Measurements from ENCODE around the gene ETS2. TPM values are rescaled to one million over a fixed set of nuclear protein-coding genes. Genes with fewer than 3 reads are reported as not detected.

ETS2 gene
- total and polyA plus RNA-seq, 7 donors: 37.0 to 494 (median 94.5) TPM

- peaks cover 5 to 61% of the 10 kb centered on the region in 2 donors for H3K36me3 ChIP-seq (ENCODE audit: insufficient read depth in 1 of 2, low read depth in 1 of 2)
- intact Hi-C loops (cut with DNase I): loop anchor here (2.0 to 10.0 kb wide), 6 partner anchors 104 to 315 kb away; no protein-coding TSS in a partner anchor
- 59 to 75% (median 69%) methylated on average over 5 of the region's 5 CpGs for WGBS, 3 donors
- peak overlapping the region; percentile 76 for H3K4me3 ChIP-seq
- H3K27me3 ChIP-seq (ENCODE audit: insufficient read depth in 3 of 3, low read length in 2 of 3): no peaks in the 10 kb centered on the region
- no peak for TF ChIP-seq CTCF (IDR thresholded peaks at IDR 0.05)
- DNase-seq (no peak), ATAC-seq (no peak)
- peak overlapping the region; percentile 96 for H3K27ac ChIP-seq
- H3K4me1 ChIP-seq: peaks cover 34% of the 10 kb centered on the region
- H3K9me3 ChIP-seq: no peaks in the 10 kb centered on the region
Observed at GRCh38 chr21:38807986-38808385, 2.3 kb downstream of the ETS2 start.

- Histone ChIP-seq H3K9me3 (no peaks in the 10 kb centered on the region), H3K4me3 (peak overlapping the region; percentile 76), H3K27me3 (ENCODE audit: insufficient read depth in 3 of 3, low read length in 2 of 3) (no peaks in the 10 kb centered on the region), H3K27ac (peak overlapping the region; percentile 69), H3K36me3 (ENCODE audit: insufficient read depth in 1 of 2, low read depth in 1 of 2) (peaks cover 15 to 75% of the 10 kb centered on the region in 2 donors), H3K4me1 (peaks cover 34% of the 10 kb centered on the region)
- ATAC-seq: no peak
- 60 to 69% (median 65%) methylated on average over 2 of the region's 2 CpGs for WGBS, 3 donors
- TF ChIP-seq CTCF (IDR thresholded peaks at IDR 0.05): no peak
- DNase-seq: no peak
- intact Hi-C loops (cut with DNase I): loop anchor here (5.0 to 10.0 kb wide), 5 partner anchors 103 to 313 kb away; no protein-coding TSS in a partner anchor
Observed at GRCh38 chr21:38809198-38809878, 3.6 kb downstream of the ETS2 start.

GRCh38 chr21:38810034-38810825, 4.5 kb downstream of the ETS2 start:
- intact Hi-C loops (cut with DNase I): loop anchor here in 1 of 2 donors (5.0 kb wide), 1 partner anchor 42 kb away; no protein-coding TSS in a partner anchor
- DNase-seq: no peak
- Histone ChIP-seq H3K4me3 (peak overlapping the region; percentile 76), H3K4me1 (peaks cover 34% of the 10 kb centered on the region), H3K9me3 (no peaks in the 10 kb centered on the region), H3K27ac (peak overlapping the region; percentile 69), H3K36me3 (ENCODE audit: insufficient read depth in 1 of 2, low read depth in 1 of 2) (peaks cover 21 to 84% of the 10 kb centered on the region in 2 donors), H3K27me3 (ENCODE audit: insufficient read depth in 3 of 3, low read length in 2 of 3) (no peaks in the 10 kb centered on the region)
- ATAC-seq: no peak
- TF ChIP-seq CTCF (IDR thresholded peaks at IDR 0.05): no peak
- WGBS, 3 donors: 83 to 86% (median 85%) methylated on average over 8 of the region's 8 CpGs

GRCh38 chr21:38810826-38811164, 5.1 kb downstream of the ETS2 start:
- DNase-seq (no peak), ATAC-seq (no peak)
- Histone ChIP-seq H3K27me3 (ENCODE audit: insufficient read depth in 3 of 3, low read length in 2 of 3) (no peaks in the 10 kb centered on the region), H3K36me3 (ENCODE audit: insufficient read depth in 1 of 2, low read depth in 1 of 2) (peaks cover 21 to 89% of the 10 kb centered on the region in 2 donors), H3K4me1 (peaks cover 34% of the 10 kb centered on the region), H3K9me3 (no peaks in the 10 kb centered on the region), H3K27ac (peak overlapping the region; percentile 69), H3K4me3 (peak overlapping the region; percentile 76)
- TF ChIP-seq CTCF (IDR thresholded peaks at IDR 0.05): no peak
- WGBS, 3 donors: 57 to 72% (median 71%) methylated on average over 5 of the region's 5 CpGs
- intact Hi-C loops (cut with DNase I): loop anchor here in 1 of 2 donors (5.0 kb wide), 1 partner anchor 42 kb away; no protein-coding TSS in a partner anchor
